Measurements from ENCODE around the gene SH2D6.

DNA sequence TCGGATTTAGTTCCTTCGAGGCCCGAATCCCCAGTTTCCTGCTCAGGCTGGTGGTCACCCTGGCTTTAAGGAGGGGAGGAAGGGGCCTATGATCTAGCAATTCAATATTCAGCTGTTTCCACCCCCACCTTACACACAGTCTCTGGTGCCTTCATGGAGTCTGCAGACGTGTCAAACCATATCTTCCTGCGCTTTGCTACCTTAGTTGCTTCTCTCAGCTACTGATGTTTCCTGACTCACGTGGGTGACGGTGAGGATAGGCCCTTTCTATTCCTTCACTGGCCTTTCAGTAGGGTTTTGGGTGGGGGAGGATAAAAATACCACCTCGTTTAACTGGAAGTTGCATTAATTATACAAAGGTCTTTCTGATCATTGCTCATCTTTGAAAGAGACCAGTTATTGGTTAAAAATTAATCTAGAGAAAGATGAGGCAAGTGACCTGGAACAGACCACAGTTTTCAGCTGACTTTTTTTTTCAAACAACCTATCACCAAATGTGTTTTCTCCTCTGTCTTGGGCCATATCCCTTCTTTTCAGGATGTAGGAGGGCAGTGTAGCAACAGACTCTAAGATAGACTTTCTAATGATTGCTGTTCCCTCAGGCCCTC, 49.7 kb downstream of the SH2D6 start:
- TF ChIP-seq, protein P1, sequence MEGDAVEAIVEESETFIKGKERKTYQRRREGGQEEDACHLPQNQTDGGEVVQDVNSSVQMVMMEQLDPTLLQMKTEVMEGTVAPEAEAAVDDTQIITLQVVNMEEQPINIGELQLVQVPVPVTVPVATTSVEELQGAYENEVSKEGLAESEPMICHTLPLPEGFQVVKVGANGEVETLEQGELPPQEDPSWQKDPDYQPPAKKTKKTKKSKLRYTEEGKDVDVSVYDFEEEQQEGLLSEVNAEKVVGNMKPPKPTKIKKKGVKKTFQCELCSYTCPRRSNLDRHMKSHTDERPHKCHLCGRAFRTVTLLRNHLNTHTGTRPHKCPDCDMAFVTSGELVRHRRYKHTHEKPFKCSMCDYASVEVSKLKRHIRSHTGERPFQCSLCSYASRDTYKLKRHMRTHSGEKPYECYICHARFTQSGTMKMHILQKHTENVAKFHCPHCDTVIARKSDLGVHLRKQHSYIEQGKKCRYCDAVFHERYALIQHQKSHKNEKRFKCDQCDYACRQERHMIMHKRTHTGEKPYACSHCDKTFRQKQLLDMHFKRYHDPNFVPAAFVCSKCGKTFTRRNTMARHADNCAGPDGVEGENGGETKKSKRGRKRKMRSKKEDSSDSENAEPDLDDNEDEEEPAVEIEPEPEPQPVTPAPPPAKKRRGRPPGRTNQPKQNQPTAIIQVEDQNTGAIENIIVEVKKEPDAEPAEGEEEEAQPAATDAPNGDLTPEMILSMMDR (tag by site-specific recombination; IDR thresholded peaks at IDR 0.05) = no peak
- no peak for TF ChIP-seq HOXD13 (CRISPR knock-in tag; IDR thresholded peaks at IDR 0.05; ENCODE audit: borderline replicate concordance)
- no peak for TF ChIP-seq ZNF555 (tag by site-specific recombination; conservative IDR thresholded peaks at IDR 0.05)
- TF ChIP-seq, protein P2, sequence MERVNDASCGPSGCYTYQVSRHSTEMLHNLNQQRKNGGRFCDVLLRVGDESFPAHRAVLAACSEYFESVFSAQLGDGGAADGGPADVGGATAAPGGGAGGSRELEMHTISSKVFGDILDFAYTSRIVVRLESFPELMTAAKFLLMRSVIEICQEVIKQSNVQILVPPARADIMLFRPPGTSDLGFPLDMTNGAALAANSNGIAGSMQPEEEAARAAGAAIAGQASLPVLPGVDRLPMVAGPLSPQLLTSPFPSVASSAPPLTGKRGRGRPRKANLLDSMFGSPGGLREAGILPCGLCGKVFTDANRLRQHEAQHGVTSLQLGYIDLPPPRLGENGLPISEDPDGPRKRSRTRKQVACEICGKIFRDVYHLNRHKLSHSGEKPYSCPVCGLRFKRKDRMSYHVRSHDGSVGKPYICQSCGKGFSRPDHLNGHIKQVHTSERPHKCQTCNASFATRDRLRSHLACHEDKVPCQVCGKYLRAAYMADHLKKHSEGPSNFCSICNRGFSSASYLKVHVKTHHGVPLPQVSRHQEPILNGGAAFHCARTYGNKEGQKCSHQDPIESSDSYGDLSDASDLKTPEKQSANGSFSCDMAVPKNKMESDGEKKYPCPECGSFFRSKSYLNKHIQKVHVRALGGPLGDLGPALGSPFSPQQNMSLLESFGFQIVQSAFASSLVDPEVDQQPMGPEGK (tag by site-specific recombination; IDR thresholded peaks at IDR 0.05) = no peak
- no peak for TF ChIP-seq ZNF202 (tag by site-specific recombination; IDR thresholded peaks at IDR 0.05; ENCODE audit: borderline replicate concordance)
- no peak for TF ChIP-seq ZFP41 (tag by site-specific recombination; IDR thresholded peaks at IDR 0.05; ENCODE audit: borderline replicate concordance)
- no peak for TF ChIP-seq ZNF514 (tag by site-specific recombination; IDR thresholded peaks at IDR 0.05)
- TF ChIP-seq ZNF114 (tag by site-specific recombination; IDR thresholded peaks at IDR 0.05) = no peak
- no peak for TF ChIP-seq ZNF610 (tag by site-specific recombination; IDR thresholded peaks at IDR 0.05; ENCODE audit: borderline replicate concordance)
- TF ChIP-seq, protein P3, sequence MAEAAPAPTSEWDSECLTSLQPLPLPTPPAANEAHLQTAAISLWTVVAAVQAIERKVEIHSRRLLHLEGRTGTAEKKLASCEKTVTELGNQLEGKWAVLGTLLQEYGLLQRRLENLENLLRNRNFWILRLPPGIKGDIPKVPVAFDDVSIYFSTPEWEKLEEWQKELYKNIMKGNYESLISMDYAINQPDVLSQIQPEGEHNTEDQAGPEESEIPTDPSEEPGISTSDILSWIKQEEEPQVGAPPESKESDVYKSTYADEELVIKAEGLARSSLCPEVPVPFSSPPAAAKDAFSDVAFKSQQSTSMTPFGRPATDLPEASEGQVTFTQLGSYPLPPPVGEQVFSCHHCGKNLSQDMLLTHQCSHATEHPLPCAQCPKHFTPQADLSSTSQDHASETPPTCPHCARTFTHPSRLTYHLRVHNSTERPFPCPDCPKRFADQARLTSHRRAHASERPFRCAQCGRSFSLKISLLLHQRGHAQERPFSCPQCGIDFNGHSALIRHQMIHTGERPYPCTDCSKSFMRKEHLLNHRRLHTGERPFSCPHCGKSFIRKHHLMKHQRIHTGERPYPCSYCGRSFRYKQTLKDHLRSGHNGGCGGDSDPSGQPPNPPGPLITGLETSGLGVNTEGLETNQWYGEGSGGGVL (tag by site-specific recombination; IDR thresholded peaks at IDR 0.05) = no peak
- TF ChIP-seq ZNF274 (IDR thresholded peaks at IDR 0.05; ENCODE audit: low read length) = no peak
- TF ChIP-seq ZNF274 (tag by site-specific recombination; IDR thresholded peaks at IDR 0.05; ENCODE audit: borderline replicate concordance) = no peak
- TF ChIP-seq ZNF311 (tag by site-specific recombination; IDR thresholded peaks at IDR 0.05; ENCODE audit: borderline replicate concordance) = no peak
- no peak for TF ChIP-seq ZNF138 (tag by site-specific recombination; IDR thresholded peaks at IDR 0.05; ENCODE audit: borderline replicate concordance)

Data from HEK293 (cell line).